Measurements from ENCODE around the gene RTN1.

Gene RTN1, protein sequence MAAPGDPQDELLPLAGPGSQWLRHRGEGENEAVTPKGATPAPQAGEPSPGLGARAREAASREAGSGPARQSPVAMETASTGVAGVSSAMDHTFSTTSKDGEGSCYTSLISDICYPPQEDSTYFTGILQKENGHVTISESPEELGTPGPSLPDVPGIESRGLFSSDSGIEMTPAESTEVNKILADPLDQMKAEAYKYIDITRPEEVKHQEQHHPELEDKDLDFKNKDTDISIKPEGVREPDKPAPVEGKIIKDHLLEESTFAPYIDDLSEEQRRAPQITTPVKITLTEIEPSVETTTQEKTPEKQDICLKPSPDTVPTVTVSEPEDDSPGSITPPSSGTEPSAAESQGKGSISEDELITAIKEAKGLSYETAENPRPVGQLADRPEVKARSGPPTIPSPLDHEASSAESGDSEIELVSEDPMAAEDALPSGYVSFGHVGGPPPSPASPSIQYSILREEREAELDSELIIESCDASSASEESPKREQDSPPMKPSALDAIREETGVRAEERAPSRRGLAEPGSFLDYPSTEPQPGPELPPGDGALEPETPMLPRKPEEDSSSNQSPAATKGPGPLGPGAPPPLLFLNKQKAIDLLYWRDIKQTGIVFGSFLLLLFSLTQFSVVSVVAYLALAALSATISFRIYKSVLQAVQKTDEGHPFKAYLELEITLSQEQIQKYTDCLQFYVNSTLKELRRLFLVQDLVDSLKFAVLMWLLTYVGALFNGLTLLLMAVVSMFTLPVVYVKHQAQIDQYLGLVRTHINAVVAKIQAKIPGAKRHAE

GRCh38 chr14:59870277-59871165 lies at the start of gene RTN1:
Gene RTN1 (minus strand): TSS chr14:59870776. CDS start chr14:59870630, 146 bp downstream.
- Histone ChIP-seq H3K36me3 (ENCODE audit: insufficient read depth, low read length) (no peaks in the 10 kb centered on the region), H2AFZ (ENCODE audit: low read length, unreplicated experiment) (peak within 1 kb of the TSS; percentile 83), H3K4me3 (ENCODE audit: low read depth, low read length) (peak within 1 kb of the TSS; percentile 80), H3K27ac (ENCODE audit: low read depth, low read length) (no peak within 1 kb of the TSS), H3K79me2 (ENCODE audit: control insufficient read depth, insufficient read depth, low read length, unreplicated experiment) (no peaks in the 10 kb centered on the region), H3K27me3 (ENCODE audit: insufficient read depth, low read length) (peaks cover 87% of the 10 kb centered on the region), H3K4me1 (ENCODE audit: control insufficient read depth, insufficient read depth, low read length, unreplicated experiment) (no peaks in the 10 kb centered on the region)

DNA sequence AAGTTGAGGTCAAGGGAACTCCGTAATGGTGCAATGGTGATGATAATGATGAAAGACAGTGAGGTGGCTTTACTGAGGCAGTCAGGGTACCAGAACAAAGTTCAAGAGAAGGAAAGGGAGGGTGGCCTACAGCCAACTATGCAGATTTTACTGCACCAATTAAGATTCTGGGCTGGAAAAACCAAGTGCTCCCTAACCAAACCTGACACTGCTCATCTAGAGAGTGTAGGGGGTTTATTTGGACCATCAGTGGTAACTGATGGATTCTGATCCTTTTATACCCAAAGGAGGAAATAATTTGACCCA lies 49.8 kb upstream of the RTN1 start:
- no peak overlapping the region for H3K27ac ChIP-seq (ENCODE audit: low read depth, low read length)
- H3K27me3 ChIP-seq (ENCODE audit: insufficient read depth, low read length): peaks cover 63% of the 10 kb centered on the region
- no peaks in the 10 kb centered on the region for H3K79me2 ChIP-seq (ENCODE audit: control insufficient read depth, insufficient read depth, low read length, unreplicated experiment)
- no peaks in the 10 kb centered on the region for H3K36me3 ChIP-seq (ENCODE audit: insufficient read depth, low read length)
- H3K4me1 ChIP-seq (ENCODE audit: control insufficient read depth, insufficient read depth, low read length, unreplicated experiment): no peaks in the 10 kb centered on the region
- no peak overlapping the region for H2AFZ ChIP-seq (ENCODE audit: low read length, unreplicated experiment)
- no peak overlapping the region for H3K4me3 ChIP-seq (ENCODE audit: low read depth, low read length)

GRCh38 chr14:59919570-59920377 lies 49.2 kb upstream of the RTN1 start, which contains the start of gene LRRC9:
Gene LRRC9 (plus strand): TSS chr14:59920144.
- Histone ChIP-seq H3K79me2 (ENCODE audit: control insufficient read depth, insufficient read depth, low read length, unreplicated experiment) (no peaks in the 10 kb centered on the region), H3K27me3 (ENCODE audit: insufficient read depth, low read length) (peaks cover 65% of the 10 kb centered on the region), H3K4me1 (ENCODE audit: control insufficient read depth, insufficient read depth, low read length, unreplicated experiment) (no peaks in the 10 kb centered on the region), H2AFZ (ENCODE audit: low read length, unreplicated experiment) (peak within 1 kb of the TSS; percentile 73), H3K36me3 (ENCODE audit: insufficient read depth, low read length) (no peaks in the 10 kb centered on the region), H3K4me3 (ENCODE audit: low read depth, low read length) (peak within 1 kb of the TSS; percentile 80), H3K27ac (ENCODE audit: low read depth, low read length) (no peak within 1 kb of the TSS)

- H3K36me3 ChIP-seq (ENCODE audit: insufficient read depth, low read length): no peaks in the 10 kb centered on the region
- H3K27me3 ChIP-seq (ENCODE audit: insufficient read depth, low read length): peaks cover 61% of the 10 kb centered on the region
- no peak overlapping the region for H3K27ac ChIP-seq (ENCODE audit: low read depth, low read length)
- H3K4me1 ChIP-seq (ENCODE audit: control insufficient read depth, insufficient read depth, low read length, unreplicated experiment): no peaks in the 10 kb centered on the region
- H2AFZ ChIP-seq (ENCODE audit: low read length, unreplicated experiment): peak overlapping the region; percentile 73
- peak overlapping the region; percentile 80 for H3K4me3 ChIP-seq (ENCODE audit: low read depth, low read length)
- no peaks in the 10 kb centered on the region for H3K79me2 ChIP-seq (ENCODE audit: control insufficient read depth, insufficient read depth, low read length, unreplicated experiment)
Observed at GRCh38 chr14:59918824-59919569, 48.4 kb upstream of the RTN1 start.

- Histone ChIP-seq H3K79me2 (ENCODE audit: control insufficient read depth, insufficient read depth, low read length, unreplicated experiment) (no peaks in the 10 kb centered on the region), H2AFZ (ENCODE audit: low read length, unreplicated experiment) (no peak overlapping the region), H3K36me3 (ENCODE audit: insufficient read depth, low read length) (no peaks in the 10 kb centered on the region), H3K4me3 (ENCODE audit: low read depth, low read length) (no peak overlapping the region), H3K27ac (ENCODE audit: low read depth, low read length) (no peak overlapping the region), H3K4me1 (ENCODE audit: control insufficient read depth, insufficient read depth, low read length, unreplicated experiment) (no peaks in the 10 kb centered on the region), H3K27me3 (ENCODE audit: insufficient read depth, low read length) (peaks cover 59% of the 10 kb centered on the region)
Observed at GRCh38 chr14:59913187-59913586, 42.6 kb upstream of the RTN1 start.

GRCh38 chr14:59912443-59912842 lies 41.9 kb upstream of the RTN1 start:
- Histone ChIP-seq H2AFZ (ENCODE audit: low read length, unreplicated experiment) (no peak overlapping the region), H3K36me3 (ENCODE audit: insufficient read depth, low read length) (no peaks in the 10 kb centered on the region), H3K4me3 (ENCODE audit: low read depth, low read length) (no peak overlapping the region), H3K27me3 (ENCODE audit: insufficient read depth, low read length) (peaks cover 55% of the 10 kb centered on the region), H3K27ac (ENCODE audit: low read depth, low read length) (no peak overlapping the region), H3K4me1 (ENCODE audit: control insufficient read depth, insufficient read depth, low read length, unreplicated experiment) (no peaks in the 10 kb centered on the region), H3K79me2 (ENCODE audit: control insufficient read depth, insufficient read depth, low read length, unreplicated experiment) (no peaks in the 10 kb centered on the region)

- Histone ChIP-seq H3K27me3 (ENCODE audit: insufficient read depth, low read length) (peaks cover 46% of the 10 kb centered on the region), H3K36me3 (ENCODE audit: insufficient read depth, low read length) (no peaks in the 10 kb centered on the region), H3K27ac (ENCODE audit: low read depth, low read length) (no peak overlapping the region), H3K4me3 (ENCODE audit: low read depth, low read length) (no peak overlapping the region), H2AFZ (ENCODE audit: low read length, unreplicated experiment) (no peak overlapping the region), H3K79me2 (ENCODE audit: control insufficient read depth, insufficient read depth, low read length, unreplicated experiment) (no peaks in the 10 kb centered on the region), H3K4me1 (ENCODE audit: control insufficient read depth, insufficient read depth, low read length, unreplicated experiment) (no peaks in the 10 kb centered on the region)
Observed at GRCh38 chr14:59905188-59905587, 34.6 kb upstream of the RTN1 start.

DNA sequence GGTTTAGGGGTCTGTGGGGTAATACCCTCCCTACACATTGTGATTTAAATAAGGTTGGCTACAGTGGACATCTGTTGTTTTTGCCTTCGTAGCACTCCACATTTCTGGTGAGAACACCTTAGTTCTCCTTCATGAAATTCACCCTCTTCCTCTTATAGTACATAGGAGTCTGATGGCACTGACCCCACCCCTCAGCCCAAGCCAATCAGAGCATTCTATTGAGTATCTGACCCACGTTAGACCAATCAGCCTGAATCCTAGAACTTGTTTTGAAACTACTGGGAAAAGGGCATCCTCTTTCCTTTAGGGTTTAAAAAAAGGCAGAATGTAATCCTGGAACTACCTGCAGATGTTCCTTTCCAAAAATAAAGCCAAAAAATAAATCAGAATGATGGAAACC lies 33.6 kb upstream of the RTN1 start:
- Histone ChIP-seq H3K27ac (ENCODE audit: low read depth, low read length) (no peak overlapping the region), H3K36me3 (ENCODE audit: insufficient read depth, low read length) (no peaks in the 10 kb centered on the region), H3K4me3 (ENCODE audit: low read depth, low read length) (no peak overlapping the region), H3K27me3 (ENCODE audit: insufficient read depth, low read length) (peaks cover 47% of the 10 kb centered on the region), H2AFZ (ENCODE audit: low read length, unreplicated experiment) (no peak overlapping the region), H3K4me1 (ENCODE audit: control insufficient read depth, insufficient read depth, low read length, unreplicated experiment) (no peaks in the 10 kb centered on the region), H3K79me2 (ENCODE audit: control insufficient read depth, insufficient read depth, low read length, unreplicated experiment) (no peaks in the 10 kb centered on the region)

DNA sequence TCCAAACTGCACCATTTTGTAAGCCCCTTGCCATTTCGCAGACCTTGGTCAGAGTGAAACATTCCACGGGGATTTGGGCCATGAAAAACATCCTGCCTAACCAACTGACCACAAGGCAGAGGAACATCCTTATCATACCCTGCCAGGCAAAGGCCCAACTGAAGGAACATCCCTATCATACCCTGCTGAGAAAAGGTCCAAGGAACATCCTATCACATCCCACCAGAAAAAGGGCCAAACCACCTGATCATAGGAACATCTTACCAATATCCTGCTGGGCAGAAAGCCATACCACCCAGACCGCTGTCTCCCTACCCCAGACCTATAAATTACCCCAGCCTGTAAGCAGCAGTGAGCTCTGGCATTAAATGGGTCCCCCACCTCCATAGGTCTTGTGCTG lies 30.0 kb upstream of the RTN1 start:
- no peaks in the 10 kb centered on the region for H3K4me1 ChIP-seq (ENCODE audit: control insufficient read depth, insufficient read depth, low read length, unreplicated experiment)
- H3K36me3 ChIP-seq (ENCODE audit: insufficient read depth, low read length): no peaks in the 10 kb centered on the region
- H2AFZ ChIP-seq (ENCODE audit: low read length, unreplicated experiment): no peak overlapping the region
- no peak overlapping the region for H3K4me3 ChIP-seq (ENCODE audit: low read depth, low read length)
- H3K27me3 ChIP-seq (ENCODE audit: insufficient read depth, low read length): peaks cover 73% of the 10 kb centered on the region
- no peak overlapping the region for H3K27ac ChIP-seq (ENCODE audit: low read depth, low read length)
- no peaks in the 10 kb centered on the region for H3K79me2 ChIP-seq (ENCODE audit: control insufficient read depth, insufficient read depth, low read length, unreplicated experiment)
